GM18907 (cell line): Measurements from ENCODE around the gene SPECC1.
"Not testable (repeated sequence)": the region's sequence is repeated elsewhere in the genome, so short reads cannot be mapped to it uniquely, and the experiment has no call there.

Experiments
- ATAC-seq: cut with Tn5 transposase; IDR thresholded peaks from one replicate; pipeline ENCODE4 v1.9.1; 2021; ENCODE audit warnings: mild to moderate bottlenecking, moderate library complexity; ENCODE audit not compliant: unreplicated experiment

SPECC1 gene

GRCh38 chr17:20284570-20285295 lies 275.6 kb downstream of the SPECC1 start:
- ATAC-seq, result no peak

GRCh38 chr17:20289984-20290383 lies 280.8 kb downstream of the SPECC1 start:
- ATAC-seq, result no peak

- no peak for ATAC-seq
Measured at GRCh38 chr17:20291853-20292252, 282.7 kb downstream of the SPECC1 start.

GRCh38 chr17:20293501-20293900 lies 284.3 kb downstream of the SPECC1 start:
- ATAC-seq, result no peak

GRCh38 chr17:20294120-20294519 lies 285.0 kb downstream of the SPECC1 start:
- ATAC-seq, result no peak

GRCh38 chr17:20299013-20299412 lies 289.9 kb downstream of the SPECC1 start:
- ATAC-seq, result no peak

GRCh38 chr17:20300436-20300934 lies 291.3 kb downstream of the SPECC1 start:
- ATAC-seq, result no peak

GRCh38 chr17:20302246-20302917 lies 293.2 kb downstream of the SPECC1 start:
- ATAC-seq, result no peak

GRCh38 chr17:20304961-20305360 lies 295.8 kb downstream of the SPECC1 start:
- no peak for ATAC-seq

- no peak for ATAC-seq
Measured at GRCh38 chr17:20306924-20307323, 297.8 kb downstream of the SPECC1 start.

- no peak for ATAC-seq
Measured at GRCh38 chr17:20307326-20307910, 298.3 kb downstream of the SPECC1 start.

- ATAC-seq, result no peak
Measured at GRCh38 chr17:20310481-20310880, 301.3 kb downstream of the SPECC1 start.

GRCh38 chr17:20313306-20313705 lies 304.1 kb downstream of the SPECC1 start:
- no peak for ATAC-seq

- no peak for ATAC-seq
Measured at GRCh38 chr17:20313891-20314290, 304.7 kb downstream of the SPECC1 start.

GRCh38 chr17:20314834-20315233 lies 305.7 kb downstream of the SPECC1 start:
- no peak for ATAC-seq

GRCh38 chr17:20315311-20315710 lies 306.2 kb downstream of the SPECC1 start:
- ATAC-seq, result no peak

- no peak for ATAC-seq
Measured at GRCh38 chr17:20315821-20316220, 306.7 kb downstream of the SPECC1 start.

- ATAC-seq, result peak; percentile 78
Measured at GRCh38 chr17:20320535-20321229, 311.5 kb downstream of the SPECC1 start.

GRCh38 chr17:20321357-20321756 lies 312.2 kb downstream of the SPECC1 start:
- not testable (repeated sequence) for ATAC-seq

- ATAC-seq, result not testable (repeated sequence)
Measured at GRCh38 chr17:20327739-20328138, 318.6 kb downstream of the SPECC1 start.

- ATAC-seq, result not testable (repeated sequence)
Measured at GRCh38 chr17:20351405-20351804, 342.2 kb downstream of the SPECC1 start.
